HL-60 (cell line): ENCODE data around the gene BSCL2.
"Not testable (repeated sequence)": the region's sequence is repeated elsewhere in the genome, so short reads cannot be mapped to it uniquely, and the experiment has no call there.

Experiments used
- DNase-seq, 2 experiments: peaks; one replicate each; pipeline ENCODE4 v3.0.0-alpha.2; 2010 to 2020; ENCODE audit warnings: low read depth in 1 of 2, low spot score in 1 of 2
- H3K27ac ChIP-seq: fragments of 250-450 bp; sonication (Bioruptor Pico); replicated peaks from 2 replicates; pipeline ENCODE4 v1.5.1; 2020; ENCODE audit warnings: mild to moderate bottlenecking, moderate library complexity
- H3K27me3 ChIP-seq: fragments of 250-450 bp; sonication (Bioruptor Pico); 2 replicates; pipeline ENCODE4 v1.5.1; 2021; ENCODE audit warnings: mild to moderate bottlenecking, moderate library complexity; ENCODE audit not compliant: insufficient read depth, poor library complexity, severe bottlenecking
- H3K4me3 ChIP-seq: replicated peaks from 2 replicates; pipeline ENCODE4 v1.5.1; 2011; ENCODE audit warnings: mild to moderate bottlenecking, control low read depth, low read length; ENCODE audit not compliant: insufficient read depth
- CTCF ChIP-seq: IDR thresholded peaks from one replicate; pipeline ENCODE4 v1.5.1; 2011; ENCODE audit warnings: low read length, control low read depth, inconsistent platforms; ENCODE audit not compliant: insufficient read depth
- GABPA ChIP-seq: IDR thresholded peaks from 2 replicates; pipeline ENCODE4 v1.6.1; 2012; ENCODE audit warnings: low read depth
- POLR2AphosphoS5 ChIP-seq: IDR thresholded peaks from 2 replicates; pipeline ENCODE4 v1.6.1; 2012; ENCODE audit warnings: low read depth
- REST ChIP-seq: IDR thresholded peaks from 2 replicates; pipeline ENCODE4 v1.6.1; 2012; ENCODE audit warnings: low read depth; ENCODE audit not compliant: insufficient replicate concordance
- SPI1 ChIP-seq: IDR thresholded peaks from 2 replicates; pipeline ENCODE4 v1.6.1; 2012; ENCODE audit warnings: low read depth, mild to moderate bottlenecking, borderline replicate concordance

BSCL2 gene

GRCh38 chr11:62677156-62677555, 30.1 kb downstream of the BSCL2 start:
- no peak overlapping the region; the same call in 1 of the 2 replicates for H3K27ac ChIP-seq
- DNase-seq = no peak
- TF ChIP-seq SPI1 = no peak
- TF ChIP-seq CTCF = no peak
- TF ChIP-seq POLR2AphosphoS5 = no peak
- no peak for TF ChIP-seq REST
- TF ChIP-seq GABPA = no peak
- H3K27me3 ChIP-seq = no peaks in the 10 kb centered on the region
- no peak overlapping the region for H3K4me3 ChIP-seq

GRCh38 chr11:62676698-62677097, 30.5 kb downstream of the BSCL2 start:
- Histone ChIP-seq H3K4me3 (no peak overlapping the region), H3K27me3 (no peaks in the 10 kb centered on the region), H3K27ac (no peak overlapping the region)
- no peak for TF ChIP-seq SPI1
- no peak for TF ChIP-seq CTCF
- TF ChIP-seq REST = no peak
- no peak for TF ChIP-seq GABPA
- no peak for TF ChIP-seq POLR2AphosphoS5
- DNase-seq = no peak

DNA sequence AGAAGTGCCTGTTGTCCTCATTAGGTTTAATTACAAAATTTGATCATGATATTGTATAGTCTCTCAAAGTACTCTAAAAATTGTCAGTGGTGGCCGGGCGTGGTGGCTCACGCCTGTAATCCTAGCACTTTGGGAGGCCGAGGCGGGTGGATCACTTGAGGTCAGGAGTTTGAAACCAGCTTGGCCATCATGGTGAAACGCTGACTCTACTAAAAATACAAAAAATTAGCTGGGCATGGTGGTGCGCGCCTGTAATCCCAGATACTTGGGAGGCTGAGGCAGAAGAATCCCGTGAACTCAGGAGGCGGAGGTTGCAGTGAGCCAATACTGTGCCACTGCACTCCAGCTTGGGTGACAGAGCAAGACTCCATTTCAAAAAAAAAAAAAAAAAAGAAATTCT, 31.8 kb downstream of the BSCL2 start:
- not testable (repeated sequence) for H3K27ac ChIP-seq, H3K4me3 ChIP-seq, H3K27me3 ChIP-seq, DNase-seq

DNA sequence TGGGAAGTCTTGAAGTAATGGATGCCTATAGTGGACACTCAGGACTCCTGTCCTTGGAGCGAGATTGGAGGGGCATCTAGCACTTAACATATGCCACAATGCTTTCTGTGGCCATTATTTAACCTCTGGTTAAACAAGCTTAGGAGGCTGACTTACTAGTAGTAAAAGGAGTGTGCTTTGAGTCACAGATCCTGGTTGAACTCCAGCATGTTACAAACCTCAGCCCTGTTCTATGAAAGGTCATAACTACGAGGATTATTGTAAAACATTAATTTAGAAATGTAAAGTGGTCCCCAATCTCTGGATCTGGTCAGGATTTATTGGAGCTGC, 34.1 kb downstream of the BSCL2 start:
- peak overlapping the region; percentile 97 for H3K27ac ChIP-seq
- no peak for DNase-seq
- no peak for TF ChIP-seq GABPA
- no peak for TF ChIP-seq SPI1
- TF ChIP-seq REST = no peak
- TF ChIP-seq POLR2AphosphoS5 = no peak
- TF ChIP-seq CTCF = no peak
- H3K27me3 ChIP-seq = no peaks in the 10 kb centered on the region
- H3K4me3 ChIP-seq = peak overlapping the region; percentile 67
